HG03521 (cell line): ENCODE measurements around the gene PODXL2.
"Not testable (repeated sequence)": the region's sequence is repeated elsewhere in the genome, so short reads cannot be mapped to it uniquely, and the experiment has no call there.

ENCODE experiments used
- ATAC-seq: cut with Tn5 transposase; IDR thresholded peaks from one replicate; pipeline ENCODE4 v1.9.1; 2021; ENCODE audit warnings: mild to moderate bottlenecking, moderate library complexity; ENCODE audit not compliant: unreplicated experiment

The PODXL2 gene

GRCh38 chr3:127701280-127701911, 72.4 kb downstream of the PODXL2 start:
- ATAC-seq, result no peak

- ATAC-seq, result no peak
These were observed 73.2 kb downstream of the PODXL2 start for GRCh38 chr3:127702151-127702578.

- not testable (repeated sequence) for ATAC-seq
These were observed 75.9 kb downstream of the PODXL2 start for GRCh38 chr3:127704840-127705239.

GRCh38 chr3:127706312-127706711, 77.3 kb downstream of the PODXL2 start:
- no peak for ATAC-seq

GRCh38 chr3:127706785-127707351, 77.9 kb downstream of the PODXL2 start:
- ATAC-seq, result no peak

- no peak for ATAC-seq
These were observed 78.9 kb downstream of the PODXL2 start for GRCh38 chr3:127707851-127708411.

- no peak for ATAC-seq
These were observed 79.9 kb downstream of the PODXL2 start for GRCh38 chr3:127708837-127709236.

- no peak for ATAC-seq
These were observed 80.5 kb downstream of the PODXL2 start for GRCh38 chr3:127709320-127710060.

- no peak for ATAC-seq
These were observed 81.4 kb downstream of the PODXL2 start for GRCh38 chr3:127710155-127710941.

- ATAC-seq, result no peak
These were observed 82.2 kb downstream of the PODXL2 start for GRCh38 chr3:127711021-127711695.

GRCh38 chr3:127711896-127712295, 82.9 kb downstream of the PODXL2 start:
- no peak for ATAC-seq

- ATAC-seq, result no peak
These were observed 83.5 kb downstream of the PODXL2 start for GRCh38 chr3:127712461-127712860.

GRCh38 chr3:127712881-127713771, 84.1 kb downstream of the PODXL2 start:
- no peak for ATAC-seq

- ATAC-seq, result no peak
These were observed 85.2 kb downstream of the PODXL2 start for GRCh38 chr3:127714125-127714571.

- no peak for ATAC-seq
These were observed 85.9 kb downstream of the PODXL2 start for GRCh38 chr3:127714866-127715265.

- no peak for ATAC-seq
These were observed 86.5 kb downstream of the PODXL2 start for GRCh38 chr3:127715532-127715931.

- ATAC-seq, result no peak
These were observed 87.4 kb downstream of the PODXL2 start for GRCh38 chr3:127716384-127716783.

- ATAC-seq, result no peak
These were observed 88.6 kb downstream of the PODXL2 start for GRCh38 chr3:127717357-127718244.
